ENCODE data around the gene UGT1A3.

- no peak for TF ChIP-seq TAF1 (IDR thresholded peaks at IDR 0.05; ENCODE audit: low read depth)
- TF ChIP-seq FOXM1 (IDR thresholded peaks at IDR 0.05; ENCODE audit: borderline replicate concordance, low read depth): no peak
- no peak for TF ChIP-seq REST (IDR thresholded peaks at IDR 0.05; ENCODE audit: low read depth)
- no peak for TF ChIP-seq EGR1 (IDR thresholded peaks at IDR 0.05)
- no peak for TF ChIP-seq EP300 (IDR thresholded peaks at IDR 0.05; ENCODE audit: borderline replicate concordance)
- no peak for TF ChIP-seq MAX (IDR thresholded peaks at IDR 0.05)
- TF ChIP-seq YY1 (IDR thresholded peaks at IDR 0.05; ENCODE audit: low read depth): no peak
These were observed 17.8 kb downstream of the UGT1A3 start for GRCh38 chr2:233746475-233747282.
